ENCODE measurements around the gene IRF2.

Gene IRF2

GRCh38 chr4:184473499-184474262, 669 bp downstream of the IRF2 start:
- DNase-seq, result no peak

GRCh38 chr4:184472614-184473498, 1.5 kb downstream of the IRF2 start:
- DNase-seq, result peak; percentile 52

GRCh38 chr4:184471881-184472613, 2.3 kb downstream of the IRF2 start:
- no peak for DNase-seq

GRCh38 chr4:184470785-184471110, 3.6 kb downstream of the IRF2 start:
- DNase-seq, result no peak

- DNase-seq, result no peak
Observed at GRCh38 chr4:184466634-184467033, 7.7 kb downstream of the IRF2 start.

GRCh38 chr4:184464759-184465454, 9.4 kb downstream of the IRF2 start:
- no peak for DNase-seq

GRCh38 chr4:184463856-184464255, 10.5 kb downstream of the IRF2 start:
- DNase-seq, result no peak

GRCh38 chr4:184463158-184463557, 11.2 kb downstream of the IRF2 start:
- no peak for DNase-seq

GRCh38 chr4:184462724-184463123, 11.6 kb downstream of the IRF2 start:
- DNase-seq, result no peak

- DNase-seq, result no peak
Observed at GRCh38 chr4:184461711-184462441, 12.5 kb downstream of the IRF2 start.

GRCh38 chr4:184460499-184461285, 13.7 kb downstream of the IRF2 start:
- no peak for DNase-seq

GRCh38 chr4:184459413-184459812, 14.9 kb downstream of the IRF2 start:
- DNase-seq, result no peak

- no peak for DNase-seq
Observed at GRCh38 chr4:184457535-184458249, 16.7 kb downstream of the IRF2 start.

- no peak for DNase-seq
Observed at GRCh38 chr4:184456337-184456736, 18.0 kb downstream of the IRF2 start.

- DNase-seq, result no peak
Observed at GRCh38 chr4:184455299-184455698, 19.1 kb downstream of the IRF2 start.

- DNase-seq, result peak; percentile 47
Observed at GRCh38 chr4:184453365-184454160, 20.8 kb downstream of the IRF2 start.

- no peak for DNase-seq
Observed at GRCh38 chr4:184452740-184453139, 21.6 kb downstream of the IRF2 start.

GRCh38 chr4:184451726-184452125, 22.6 kb downstream of the IRF2 start:
- peak; percentile 2 for DNase-seq

- DNase-seq, result no peak
Observed at GRCh38 chr4:184450743-184451535, 23.4 kb downstream of the IRF2 start.

Measured in GDM1 (cell line).